NCI-H1417 (cell line): Measurements from ENCODE around the gene NFKB1.

Source experiments
- DNase-seq, 3 experiments: peaks; one replicate each; lab custom pipeline; 2025; lab: John Stamatoyannopoulos, UW

The NFKB1 gene

DNA sequence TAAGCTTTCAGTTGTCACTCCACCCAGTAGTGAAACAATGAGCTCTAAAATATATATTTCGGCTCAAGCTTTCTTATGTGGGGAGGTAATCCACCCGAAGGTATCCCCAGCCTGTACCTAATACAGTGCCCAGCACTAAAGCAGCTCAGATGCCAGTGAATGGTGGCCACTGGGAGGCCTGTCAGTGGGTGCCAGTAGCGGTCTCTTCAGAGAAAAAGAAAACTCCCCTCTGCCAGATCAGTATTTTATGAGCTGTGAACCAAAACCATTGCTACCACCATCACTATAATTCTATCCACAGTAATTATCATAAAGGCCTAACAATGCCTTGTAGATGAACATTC, 835 bp upstream of the NFKB1 start:
- DNase-seq: peak in 2 of 3 experiments; percentile 63 to 77

DNA sequence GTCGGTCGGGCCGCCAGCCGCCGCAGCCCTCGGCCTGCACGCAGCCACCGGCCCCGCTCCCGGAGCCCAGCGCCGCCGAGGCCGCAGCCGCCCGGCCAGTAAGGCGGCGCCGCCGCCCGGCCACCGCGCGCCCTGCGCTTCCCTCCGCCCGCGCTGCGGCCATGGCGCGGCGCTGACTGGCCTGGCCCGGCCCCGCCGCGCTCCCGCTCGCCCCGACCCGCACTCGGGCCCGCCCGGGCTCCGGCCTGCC, 213 bp downstream of the NFKB1 start:
- peak in 1 of 3 experiments; percentile 38 for DNase-seq

DNA sequence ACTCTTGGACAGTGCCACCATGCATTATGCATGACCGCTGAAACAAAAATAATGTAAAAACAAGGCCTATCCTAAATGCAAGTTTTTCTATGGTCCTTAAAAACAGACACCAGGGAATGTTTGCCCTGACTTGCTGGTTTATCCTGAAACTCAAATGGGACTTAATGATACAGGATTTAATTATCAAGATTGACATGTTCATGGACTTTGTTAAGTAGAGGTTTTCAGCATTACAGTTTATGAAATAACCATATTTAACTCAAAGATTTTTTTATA, 1.3 kb downstream of the NFKB1 start:
- no peak for DNase-seq

DNA sequence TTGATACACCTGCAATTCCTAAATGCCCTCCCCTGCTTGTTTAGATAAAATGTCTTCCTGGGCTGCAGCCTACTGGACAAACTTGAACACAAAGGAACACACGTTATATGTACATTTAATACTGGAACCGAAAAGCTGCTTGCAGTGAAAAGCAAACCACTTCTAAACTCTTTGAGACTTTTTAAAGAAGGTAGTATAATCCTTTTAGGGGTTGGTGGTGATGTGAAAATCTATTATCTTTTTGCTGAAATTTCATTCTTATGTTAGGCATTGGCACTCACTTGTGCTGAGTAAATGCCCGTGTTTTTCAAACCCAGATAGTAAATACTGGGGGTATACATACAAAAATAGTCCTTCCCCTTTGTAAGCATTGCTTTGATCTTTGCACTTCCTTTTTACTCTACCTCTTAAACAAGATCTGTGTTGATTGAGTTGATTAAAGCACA, 2.2 kb downstream of the NFKB1 start:
- DNase-seq: peak in 2 of 3 experiments; percentile 30 to 73

DNA sequence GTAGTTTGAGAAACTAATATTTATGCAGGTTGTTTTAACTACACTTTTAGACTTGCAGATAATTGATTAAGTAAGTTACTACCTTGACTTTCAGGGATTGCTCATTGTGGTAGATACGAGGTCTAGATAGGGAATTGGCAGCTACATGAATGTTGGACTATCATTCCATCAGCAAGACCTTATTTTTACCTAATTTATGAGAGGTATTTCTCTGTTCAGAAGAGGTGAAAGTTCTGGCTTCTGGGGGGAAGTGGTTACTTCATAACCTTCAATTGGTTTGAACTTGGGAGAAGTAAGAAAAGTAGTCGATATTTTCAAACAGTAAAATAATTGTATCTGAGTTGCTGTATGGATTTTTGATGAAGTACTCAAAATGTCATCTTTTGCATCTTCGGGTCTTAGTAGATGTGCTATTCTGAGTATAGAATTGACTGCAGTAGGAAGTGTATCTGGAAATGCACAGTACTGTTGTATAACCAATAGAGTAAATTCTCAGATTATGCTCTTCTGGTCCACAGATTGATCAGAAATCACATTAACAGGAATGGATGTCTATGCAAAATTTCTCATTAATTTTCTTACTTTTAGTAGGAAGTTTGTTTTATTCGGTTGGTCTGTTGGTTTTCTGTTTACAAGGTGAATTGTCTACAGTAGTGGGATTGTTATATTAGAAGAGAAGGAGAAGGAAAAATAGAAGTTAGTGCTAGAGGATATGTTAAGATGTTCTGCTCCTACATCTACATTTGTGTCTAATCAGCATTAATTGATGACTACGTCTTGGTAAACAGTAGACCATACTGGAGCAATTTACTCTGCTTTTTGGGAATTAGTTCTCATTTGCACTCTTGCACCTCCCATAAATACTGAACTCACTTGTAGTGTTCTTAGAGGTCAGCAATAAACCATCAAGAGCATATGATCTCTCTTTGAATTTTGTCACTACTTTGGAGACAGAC, 3.0 kb downstream of the NFKB1 start:
- peak in 1 of 3 experiments; percentile 59 for DNase-seq

DNA sequence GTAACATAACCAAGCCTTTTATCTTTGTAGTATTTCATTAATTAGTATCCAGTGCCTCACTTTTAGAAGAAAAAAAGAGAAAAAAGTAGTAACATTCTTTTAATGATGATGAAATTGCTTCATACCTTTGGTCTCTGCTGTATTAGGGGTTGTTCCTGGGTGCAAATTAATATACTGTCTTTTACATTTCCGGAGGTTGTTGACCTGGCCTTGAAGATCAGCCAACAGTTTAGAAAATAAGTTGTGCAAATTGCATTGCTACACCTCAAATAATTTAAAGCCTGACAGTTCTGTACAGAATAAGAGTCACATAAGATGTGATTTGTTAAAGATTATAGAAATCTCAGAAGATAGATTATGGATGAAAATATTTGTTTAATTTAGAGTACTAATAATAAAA, 3.8 kb downstream of the NFKB1 start:
- DNase-seq: no peak

DNA sequence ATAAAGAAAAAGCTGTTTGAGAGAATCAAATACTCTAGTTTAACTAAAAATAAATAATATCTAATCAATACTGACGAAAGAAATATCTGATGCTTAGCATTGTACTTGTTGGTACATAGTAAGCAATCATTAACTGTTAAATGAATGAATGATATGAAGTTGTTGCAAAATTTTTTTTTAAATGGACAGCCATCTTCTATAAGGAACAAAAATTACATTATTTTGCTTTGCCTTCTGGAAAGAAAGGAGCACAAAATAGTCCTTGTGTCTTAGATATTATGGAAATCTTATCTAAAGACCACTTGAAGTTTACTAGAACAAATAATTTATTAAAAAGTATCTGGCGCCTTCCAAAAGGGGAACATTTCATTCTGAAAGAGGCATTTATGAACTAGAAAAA, 4.5 kb downstream of the NFKB1 start:
- no peak for DNase-seq

DNA sequence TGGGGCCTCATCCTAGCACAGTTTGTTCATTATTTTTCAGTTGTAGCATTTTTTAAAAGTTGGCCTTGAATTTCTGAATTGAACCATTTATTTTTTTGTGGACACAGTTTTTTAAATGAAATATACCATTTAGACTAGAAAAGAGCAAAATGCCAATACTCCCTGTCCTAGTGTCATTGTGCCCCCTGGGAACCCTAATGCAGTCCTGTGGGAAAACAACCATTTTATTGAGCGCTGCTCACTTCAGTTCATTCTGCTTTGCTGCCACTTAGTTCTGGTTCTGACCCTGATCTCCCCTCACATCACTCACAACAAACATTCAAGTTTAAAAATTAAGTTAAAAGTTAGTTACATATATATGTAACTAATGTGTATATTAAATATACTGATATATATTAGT, 5.4 kb downstream of the NFKB1 start:
- no peak for DNase-seq

DNA sequence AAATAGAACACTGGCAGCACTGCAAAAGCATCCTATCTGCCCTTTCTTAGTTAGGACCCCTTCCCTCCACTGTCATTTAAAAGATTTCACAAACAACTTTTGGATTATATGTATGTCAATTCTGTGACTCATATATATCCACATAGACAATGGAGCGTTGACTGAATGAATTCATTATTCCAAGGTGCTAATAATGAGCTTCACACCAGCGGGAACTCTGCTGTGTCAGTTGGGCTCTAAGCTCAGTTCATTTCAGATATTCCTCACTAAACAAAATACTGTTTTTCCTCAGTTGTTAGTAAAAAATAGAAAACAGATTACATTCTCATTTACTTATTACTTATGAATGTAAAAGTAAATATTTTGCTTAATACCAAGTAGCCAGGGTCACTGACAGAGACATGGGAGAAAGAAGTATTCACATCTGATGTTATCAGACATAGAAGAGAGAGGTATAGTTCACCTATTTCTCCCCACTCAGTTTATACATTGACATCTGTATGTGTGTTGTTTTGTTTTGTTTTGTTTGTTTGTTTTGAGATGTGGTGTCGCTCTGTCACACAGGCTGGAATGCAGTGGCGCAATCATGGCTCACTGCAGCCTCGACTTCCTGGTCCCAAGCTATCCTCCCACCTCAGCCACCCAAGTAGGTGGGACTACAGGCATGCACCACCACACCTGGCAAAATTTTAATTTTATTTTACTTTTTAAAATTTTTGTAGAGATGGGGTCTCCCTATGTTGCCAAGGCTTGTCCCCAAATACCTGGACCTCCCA, 10.9 kb downstream of the NFKB1 start:
- no peak for DNase-seq

DNA sequence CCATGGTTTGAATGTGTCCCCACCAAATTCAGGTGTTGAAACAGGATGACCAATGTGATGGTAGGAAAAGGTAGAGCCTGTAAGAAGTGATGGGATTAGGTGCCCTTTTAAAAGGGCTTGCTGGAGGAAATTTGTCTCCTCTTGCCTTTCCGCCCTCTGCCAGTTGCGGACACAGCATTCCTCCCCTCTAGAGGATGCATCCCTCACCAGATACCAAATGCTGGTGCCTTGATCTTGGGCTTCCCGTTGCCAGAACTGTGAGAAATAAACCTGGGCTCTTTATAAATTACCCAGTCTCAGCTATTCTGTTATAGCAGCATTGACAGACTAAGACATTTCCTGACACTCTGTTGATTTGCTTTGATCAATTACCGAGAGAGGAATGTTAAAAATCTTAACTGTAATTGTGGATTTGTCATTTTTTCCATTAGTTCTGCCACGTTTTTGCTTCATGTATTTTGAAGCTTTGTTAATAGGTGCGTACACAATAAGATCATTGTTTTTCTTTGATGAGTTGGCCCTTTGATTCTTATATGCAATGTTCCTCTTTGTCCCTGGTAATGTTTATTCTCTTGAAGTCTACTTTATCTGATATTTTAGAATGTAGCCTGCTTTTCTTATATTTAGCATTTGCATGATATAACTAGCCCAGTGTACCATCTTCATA, 13.3 kb downstream of the NFKB1 start:
- DNase-seq: no peak

DNA sequence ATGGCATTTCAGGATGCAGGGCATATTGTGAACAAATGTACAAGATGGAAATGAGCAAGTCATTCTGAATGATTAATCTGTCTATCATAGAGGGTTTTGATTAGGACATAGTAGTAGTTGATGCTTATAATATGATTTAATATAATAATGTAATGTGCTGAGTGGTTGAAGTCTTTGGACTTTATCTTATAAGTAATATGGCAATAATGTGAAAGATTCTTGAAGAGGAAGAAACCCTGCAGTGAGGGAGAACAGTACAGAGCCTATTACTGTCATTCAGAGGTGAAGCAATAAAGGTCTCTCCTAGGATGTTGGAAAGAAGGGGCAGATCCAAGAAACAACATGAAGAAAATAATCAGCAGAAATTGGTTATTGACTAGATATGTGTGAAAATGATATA, 16.6 kb downstream of the NFKB1 start:
- DNase-seq: no peak

DNA sequence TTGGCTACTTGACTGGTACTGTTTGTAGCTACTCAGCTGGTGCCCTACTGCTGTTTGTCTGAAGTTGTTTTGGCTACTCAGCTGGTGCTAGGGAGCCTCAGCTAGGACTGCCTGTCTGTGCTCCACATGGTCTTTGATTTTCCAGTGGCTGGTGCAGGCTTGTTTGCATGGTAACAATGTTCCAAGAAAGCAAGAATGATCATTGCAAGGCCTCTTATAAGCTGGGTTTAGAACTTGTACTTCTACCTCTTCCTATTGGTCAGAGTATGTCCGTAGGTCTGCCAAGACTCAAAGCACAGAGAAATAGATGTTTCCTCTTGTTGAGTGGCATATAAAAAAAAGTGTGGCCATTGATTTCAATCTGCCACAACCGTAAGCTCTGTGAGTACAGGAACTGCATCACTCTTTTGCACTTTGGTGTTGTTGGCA, 17.6 kb downstream of the NFKB1 start:
- no peak for DNase-seq

DNA sequence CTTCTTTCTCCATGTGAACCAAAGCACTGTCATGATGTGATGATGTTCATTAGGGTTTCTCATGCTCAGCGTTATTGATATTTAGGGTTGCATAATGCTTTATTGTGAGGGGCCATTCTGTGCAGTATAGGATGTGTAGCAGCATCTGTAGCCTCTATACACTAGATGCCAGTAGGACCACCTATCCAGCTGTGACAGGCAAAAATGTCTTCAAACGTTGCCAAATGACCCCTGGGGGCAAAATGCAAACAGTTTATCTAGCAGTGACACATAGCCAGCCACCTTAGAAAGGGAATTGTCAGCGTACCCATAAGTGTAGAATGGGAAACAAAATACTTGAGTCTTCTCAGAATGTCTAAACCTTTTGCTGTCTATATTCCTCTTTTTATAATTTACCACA, 18.8 kb downstream of the NFKB1 start:
- no peak for DNase-seq

DNA sequence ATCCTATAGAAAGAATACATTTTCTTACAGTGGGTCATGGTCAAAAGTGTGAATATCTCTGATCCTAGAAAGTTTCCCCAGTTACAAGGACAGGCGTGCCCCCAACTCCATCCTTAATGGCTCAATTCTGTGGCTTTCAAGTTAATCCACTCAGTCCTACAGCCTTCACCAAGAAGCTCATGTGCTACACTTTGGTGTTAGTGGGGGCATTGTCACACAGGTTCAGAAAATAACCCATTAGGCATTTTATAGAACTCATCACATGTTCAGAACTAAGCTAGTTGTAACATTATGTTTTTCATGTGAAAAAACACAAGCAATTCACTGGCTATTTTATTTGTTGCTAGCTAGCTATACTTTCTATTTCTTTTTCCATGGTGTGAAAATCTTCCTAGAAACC, 20.4 kb downstream of the NFKB1 start:
- DNase-seq: no peak

DNA sequence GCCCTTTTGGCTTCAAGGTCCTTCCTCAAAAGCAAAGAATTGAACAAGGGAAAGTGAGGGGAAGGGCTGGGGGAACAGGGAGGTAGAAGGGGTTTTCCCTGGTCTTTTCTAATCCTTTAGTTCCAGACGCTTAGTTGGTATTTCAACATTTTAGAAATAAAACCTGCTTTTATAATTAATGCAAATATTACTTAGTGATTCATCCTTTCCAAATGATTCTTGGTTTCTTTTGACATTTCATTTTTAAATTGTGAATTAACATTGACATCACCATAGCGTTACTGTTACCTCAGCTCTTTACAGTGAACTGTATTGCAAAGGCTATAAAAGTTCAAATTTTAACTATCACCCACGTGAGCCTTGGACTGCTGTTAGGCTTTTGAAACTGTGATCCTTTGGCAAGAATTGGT, 20.9 kb downstream of the NFKB1 start:
- DNase-seq: no peak

DNA sequence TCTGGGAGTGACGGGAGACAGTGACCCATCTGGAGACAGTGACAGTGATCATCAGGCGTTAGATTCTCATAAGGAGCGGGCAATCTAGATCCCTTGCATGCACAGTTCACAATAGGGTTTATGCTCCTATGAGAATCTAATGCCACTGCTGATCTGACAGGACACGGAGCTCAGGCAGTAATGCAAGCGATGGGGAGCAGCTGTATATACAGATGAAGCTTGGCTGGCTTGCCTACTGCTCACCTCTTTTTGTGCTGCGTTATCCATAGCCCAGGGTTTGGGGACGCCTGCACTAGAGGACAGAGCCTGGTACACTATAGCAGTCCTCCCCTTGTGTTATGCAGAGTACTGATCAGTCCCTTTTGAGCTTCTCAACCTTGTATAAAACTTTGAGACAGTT, 23.5 kb downstream of the NFKB1 start:
- no peak for DNase-seq

DNA sequence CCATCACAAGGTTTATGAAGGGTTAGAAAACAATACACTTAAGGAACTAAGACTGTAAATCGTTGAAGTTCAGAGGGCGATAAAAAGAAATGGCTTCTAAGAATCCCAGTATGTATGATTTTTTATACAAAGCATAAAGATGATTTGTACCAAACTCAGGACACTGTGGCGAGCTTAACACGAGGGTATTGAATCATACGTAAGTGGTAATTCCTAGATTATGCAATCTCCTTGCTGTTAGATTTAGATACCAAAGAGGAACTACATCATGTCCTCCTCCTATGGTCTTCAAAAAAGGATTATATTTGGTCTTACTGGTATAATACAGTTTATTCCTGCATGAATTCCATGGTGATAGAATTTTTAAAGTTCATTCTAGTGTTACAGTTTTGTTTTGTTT, 23.9 kb downstream of the NFKB1 start:
- DNase-seq: no peak

DNA sequence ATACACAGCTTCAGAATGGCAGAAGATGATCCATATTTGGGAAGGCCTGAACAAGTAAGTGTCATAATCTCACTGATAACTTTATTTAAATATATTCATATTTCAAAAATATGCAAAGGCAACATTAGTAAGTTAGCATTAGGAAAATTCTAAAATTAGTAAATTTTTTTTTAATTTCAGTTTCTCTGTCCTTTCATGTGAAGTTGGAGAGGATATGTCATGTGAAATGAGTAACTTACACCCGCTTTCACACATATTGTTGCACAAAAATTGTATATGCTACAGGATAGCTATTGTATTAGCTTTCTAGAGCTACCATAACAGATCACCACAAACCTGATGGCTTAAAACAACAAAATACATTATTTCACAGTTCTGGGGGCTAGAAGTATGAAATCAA, 24.3 kb downstream of the NFKB1 start:
- DNase-seq: no peak

DNA sequence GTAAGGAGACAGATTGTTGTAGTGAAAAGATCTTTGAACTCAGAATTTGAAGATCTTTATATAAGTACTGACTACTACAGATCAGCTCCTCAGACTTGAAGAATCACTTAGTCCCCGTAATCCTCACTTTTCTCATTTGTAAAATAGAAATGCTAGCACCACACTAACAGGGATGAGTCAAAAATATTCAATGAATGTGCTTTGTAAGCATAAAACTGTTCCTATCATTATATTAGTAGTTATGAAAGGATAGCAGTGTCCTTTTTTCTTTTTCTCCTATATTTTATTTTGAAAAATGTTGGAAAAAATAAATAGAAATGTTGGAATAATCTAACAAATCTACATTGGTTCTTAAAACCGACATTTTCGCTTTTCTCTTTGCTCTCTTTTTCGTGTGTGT, 25.4 kb downstream of the NFKB1 start:
- DNase-seq: no peak

DNA sequence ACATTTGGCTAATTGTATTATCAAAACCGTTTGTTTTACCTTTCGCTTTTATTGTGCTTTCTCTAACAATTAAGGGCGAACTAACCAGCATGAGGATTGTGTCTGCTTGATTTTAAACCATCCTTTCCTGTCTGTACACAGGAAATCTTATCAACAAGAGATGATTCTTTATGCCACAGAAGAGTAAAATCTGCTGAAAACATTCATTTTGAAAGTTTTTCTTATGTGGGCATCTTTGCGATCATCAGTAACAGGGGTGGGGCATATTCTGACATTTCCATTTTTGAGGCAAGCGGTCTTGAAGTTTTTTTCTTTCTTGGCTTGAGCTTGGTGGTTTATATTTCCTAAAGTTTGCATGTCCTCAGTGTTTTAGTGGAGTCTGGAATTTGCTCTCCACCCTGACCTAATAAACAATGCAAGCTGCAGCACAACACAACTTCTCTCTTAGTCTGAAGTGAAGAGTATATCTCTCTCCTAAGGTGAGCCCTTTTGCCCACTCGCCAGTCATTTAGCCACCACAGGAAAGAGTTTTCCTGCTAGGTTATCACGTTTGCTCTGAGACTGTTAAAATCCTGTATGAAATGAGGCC, 26.6 kb downstream of the NFKB1 start:
- no peak for DNase-seq

DNA sequence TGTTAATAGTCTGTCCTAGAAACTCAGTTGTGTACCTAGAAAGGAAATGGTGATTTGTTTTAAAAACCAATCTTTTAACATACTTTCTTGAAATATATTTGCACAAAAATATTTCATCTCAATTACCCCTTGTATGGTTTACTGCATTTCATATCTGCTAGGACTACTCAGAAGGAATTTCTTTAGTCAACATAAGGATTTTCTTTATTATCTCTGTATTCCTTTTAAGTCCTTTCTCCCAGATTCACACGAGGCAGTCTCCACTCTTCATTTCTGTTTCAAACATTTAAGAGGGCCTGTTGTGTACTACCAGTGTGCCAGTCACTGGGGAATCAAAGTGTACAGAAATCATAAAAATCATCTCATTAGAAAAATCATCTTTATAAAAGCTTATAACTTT, 28.8 kb downstream of the NFKB1 start:
- no peak for DNase-seq

DNA sequence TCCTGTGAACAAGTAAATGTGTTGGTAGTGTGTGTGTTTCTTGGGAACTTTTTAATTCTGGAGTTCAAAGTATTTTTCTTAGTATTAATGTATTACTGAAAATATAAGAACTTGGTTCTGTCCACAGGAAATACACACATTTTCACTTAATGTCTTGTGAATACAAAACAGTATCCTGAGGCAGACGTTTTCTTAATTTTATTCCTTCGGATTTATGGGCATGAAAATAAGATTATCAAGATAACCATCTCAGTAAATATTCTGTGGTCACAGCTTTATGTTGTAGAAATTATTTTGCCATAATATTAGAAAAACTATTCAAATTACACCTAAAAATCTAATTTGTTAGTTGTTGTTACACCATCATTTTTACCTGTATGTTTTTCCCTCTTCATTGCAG, 29.8 kb downstream of the NFKB1 start:
- no peak for DNase-seq

DNA sequence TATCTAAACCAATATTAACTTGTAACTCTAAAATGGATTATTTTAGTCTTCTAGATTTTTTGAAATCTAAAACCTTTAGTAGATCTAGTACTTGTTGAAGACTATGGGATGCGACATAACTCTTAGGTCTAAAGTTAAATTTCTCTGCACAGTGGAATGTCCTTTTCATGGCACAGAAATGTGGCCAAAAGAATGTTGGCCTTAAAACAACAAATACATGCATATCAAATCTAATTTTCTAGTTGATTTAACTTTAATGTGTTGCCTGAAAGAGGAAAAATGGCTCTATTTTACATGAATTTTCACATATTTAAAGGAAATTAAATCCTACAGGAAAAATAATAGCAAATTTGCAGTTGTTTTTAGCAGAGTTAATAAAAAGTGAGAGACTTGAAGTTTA, 30.3 kb downstream of the NFKB1 start:
- no peak for DNase-seq
